Stimulated activated CD8-positive, alpha-beta memory T cell treated with anti-CD3 and anti-CD28 coated beads, Interleukin-12 subunit alpha, Interleukin-12 subunit beta, amount 100 ng/mL, for 4 hours (primary cell): ENCODE measurements around the gene CC2D2A.
"Not testable (repeated sequence)": the region's sequence is repeated elsewhere in the genome, so short reads cannot be mapped to it uniquely, and the experiment has no call there.

Experiments
- DNase-seq: peaks from one replicate; pipeline ENCODE4 v3.0.0-alpha.2; 2020; ENCODE audit warnings: low read depth

CC2D2A gene

DNA sequence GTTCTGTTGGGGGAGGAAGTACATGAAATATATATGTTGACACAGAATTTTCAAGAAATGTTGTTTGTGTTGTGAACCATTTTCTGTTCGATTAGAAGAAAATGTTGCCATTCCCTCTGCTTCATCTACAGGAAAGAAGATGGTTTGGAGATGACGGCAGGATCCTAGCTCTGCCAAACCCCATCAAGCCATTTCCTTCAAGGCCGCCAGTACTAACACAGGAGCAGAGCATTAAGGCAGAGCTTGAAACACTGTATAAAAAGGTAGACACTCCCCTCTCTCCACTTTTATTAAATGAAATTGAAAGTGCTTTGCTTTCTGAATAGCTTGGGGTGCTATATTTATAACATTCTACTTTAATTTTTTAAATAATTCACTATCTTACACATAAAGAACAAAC, 46.8 kb downstream of the CC2D2A start:
- DNase-seq = no peak

DNA sequence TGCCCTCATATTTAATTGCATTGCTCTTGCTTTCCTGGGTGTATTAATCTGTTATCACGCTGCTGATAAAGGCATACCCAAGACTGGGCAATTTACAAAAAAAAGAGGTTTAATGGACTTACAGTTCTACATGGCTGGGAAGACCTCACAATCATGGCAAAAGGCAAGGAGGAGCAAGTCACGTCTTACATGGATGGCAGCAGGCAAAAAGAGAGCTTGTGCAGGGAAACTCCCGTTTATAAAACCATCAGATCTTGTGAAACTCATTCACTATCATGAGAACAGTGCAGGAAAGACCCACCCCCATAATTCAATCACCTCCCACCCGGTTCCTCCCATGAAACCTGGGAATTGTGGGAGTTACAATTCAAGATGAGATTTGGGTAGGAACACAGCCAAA, 48.0 kb downstream of the CC2D2A start:
- DNase-seq = not testable (repeated sequence)

DNA sequence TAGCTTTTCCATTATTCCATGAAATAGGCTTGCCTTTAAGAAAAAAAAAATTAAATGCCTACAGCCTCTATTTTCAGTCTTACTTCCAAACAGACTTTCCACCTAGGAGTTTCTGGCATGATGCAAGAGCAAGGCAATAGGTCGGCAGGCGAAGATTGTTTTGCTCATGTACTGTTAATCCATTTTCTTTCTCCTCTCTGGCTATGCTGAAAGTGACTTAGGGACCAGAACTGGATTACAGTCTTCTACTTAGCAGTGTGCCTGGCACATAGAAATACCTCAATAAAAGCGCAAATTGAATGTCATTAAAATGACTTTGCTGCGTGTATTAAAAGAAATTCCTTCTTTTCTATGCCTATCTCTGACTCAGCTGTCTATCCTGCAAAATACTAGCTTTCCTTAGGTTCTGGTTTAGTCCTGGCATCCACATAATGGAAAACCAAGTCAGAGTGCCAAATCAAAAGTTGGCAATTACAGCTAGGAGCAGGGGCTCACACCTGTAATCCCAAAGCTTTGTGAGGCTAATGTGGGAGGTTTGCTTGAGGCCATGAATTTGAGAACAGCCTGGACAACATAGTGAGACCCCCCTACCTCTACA, 51.9 kb downstream of the CC2D2A start:
- DNase-seq = no peak

DNA sequence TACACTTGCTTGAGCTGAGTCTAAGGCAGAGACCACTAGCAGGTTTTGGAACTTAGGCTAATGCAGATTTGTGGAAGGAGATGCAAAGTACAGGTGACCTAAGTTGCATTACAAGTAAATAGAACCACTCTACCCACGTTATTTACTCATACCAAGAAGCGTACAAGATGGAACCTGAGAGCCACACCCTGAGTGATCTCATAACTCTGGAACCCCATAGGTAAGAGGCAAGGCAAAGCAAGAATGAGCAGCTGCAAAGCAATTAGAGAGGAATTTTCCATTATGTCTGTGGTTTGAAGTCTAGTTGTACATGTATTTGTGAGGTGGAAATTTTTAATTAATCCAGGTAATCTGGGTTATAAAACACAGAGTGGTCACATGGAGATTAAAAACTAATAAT, 55.4 kb downstream of the CC2D2A start:
- no peak for DNase-seq

DNA sequence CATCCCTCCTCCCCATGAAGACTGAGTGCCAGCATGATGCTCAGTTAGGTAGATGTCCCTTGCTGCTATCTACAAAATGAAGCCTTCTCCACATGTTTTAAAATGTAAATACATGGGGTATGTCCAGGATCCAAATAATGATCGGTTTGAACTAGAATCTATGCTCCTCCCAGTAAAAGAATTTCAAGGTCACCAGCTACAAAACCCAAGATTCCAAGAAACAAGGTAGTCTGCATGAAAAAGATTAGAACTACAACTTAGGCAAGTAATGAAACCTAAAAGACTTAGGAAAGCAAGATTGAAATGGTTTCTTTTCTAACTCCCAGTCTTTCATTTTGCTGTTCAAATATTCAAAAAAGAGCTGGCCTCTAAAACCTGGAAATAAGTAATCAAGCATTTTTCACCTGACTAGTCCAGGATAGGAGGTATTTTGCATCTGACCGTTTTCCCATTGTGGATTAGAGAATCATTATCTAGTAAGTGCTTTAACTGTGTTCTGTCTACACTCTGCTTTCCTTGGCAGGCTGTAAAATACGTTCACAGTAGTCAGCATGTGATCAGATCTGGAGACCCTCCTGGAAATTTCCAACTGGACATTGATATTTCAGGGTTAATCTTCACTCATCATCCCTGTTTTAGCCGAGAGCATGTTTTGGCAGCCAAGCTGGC, 57.4 kb downstream of the CC2D2A start:
- DNase-seq = no peak

DNA sequence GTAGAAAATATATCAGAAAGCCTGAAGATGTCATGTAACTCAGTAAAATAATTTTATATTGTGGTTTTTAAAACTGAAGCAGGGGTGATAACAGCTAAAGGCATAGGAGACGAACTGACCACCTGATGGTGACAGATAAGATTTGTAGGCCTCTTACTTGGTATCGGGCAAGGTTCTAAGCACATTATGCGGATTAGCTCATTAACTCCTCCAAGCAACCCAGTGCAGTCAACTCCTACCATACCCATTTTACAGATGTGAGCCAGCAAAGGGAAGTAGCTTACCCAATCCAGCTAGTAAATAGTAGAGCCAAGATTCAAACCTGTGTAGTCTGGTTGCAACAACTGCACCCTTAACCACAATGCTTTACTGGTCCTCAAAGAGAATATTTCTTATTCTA, 62.1 kb downstream of the CC2D2A start:
- no peak for DNase-seq

DNA sequence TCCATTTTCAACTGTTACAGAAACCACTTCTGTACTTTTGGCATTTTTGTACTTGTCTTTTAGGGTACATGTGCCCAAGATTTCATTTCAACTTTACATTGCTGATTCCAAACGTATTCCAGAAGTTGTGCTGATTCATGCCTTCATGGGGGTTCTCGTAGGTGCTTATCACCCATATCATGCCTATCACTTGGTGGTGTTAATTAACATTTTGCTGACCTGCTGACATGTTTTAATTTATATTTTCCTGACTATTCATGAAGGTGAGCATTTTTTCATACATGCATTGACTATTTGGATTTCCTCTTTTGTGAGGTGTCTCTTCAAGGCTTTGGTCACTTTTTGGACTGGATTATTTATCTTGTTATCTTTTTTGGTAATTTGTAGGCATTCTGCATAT, 64.1 kb downstream of the CC2D2A start:
- no peak for DNase-seq

DNA sequence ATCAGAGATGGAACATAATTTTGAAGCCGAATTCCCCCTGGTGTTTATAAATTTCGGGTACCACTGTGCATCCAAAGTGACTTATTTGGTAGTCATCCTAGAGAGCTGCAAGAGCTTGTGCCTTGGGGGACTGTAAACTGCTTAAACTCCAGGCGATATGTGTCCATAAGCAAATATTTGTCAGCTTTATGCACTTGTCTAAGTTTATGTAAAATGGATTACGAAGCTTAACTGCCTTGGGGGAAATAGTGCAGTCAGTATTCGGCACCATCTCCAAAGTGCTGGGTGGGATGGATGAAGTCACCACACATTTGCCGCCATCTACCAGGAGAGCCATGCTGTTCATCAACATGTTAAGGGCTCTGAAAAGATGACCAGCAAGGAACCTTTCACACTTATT, 65.9 kb downstream of the CC2D2A start:
- DNase-seq = no peak

DNA sequence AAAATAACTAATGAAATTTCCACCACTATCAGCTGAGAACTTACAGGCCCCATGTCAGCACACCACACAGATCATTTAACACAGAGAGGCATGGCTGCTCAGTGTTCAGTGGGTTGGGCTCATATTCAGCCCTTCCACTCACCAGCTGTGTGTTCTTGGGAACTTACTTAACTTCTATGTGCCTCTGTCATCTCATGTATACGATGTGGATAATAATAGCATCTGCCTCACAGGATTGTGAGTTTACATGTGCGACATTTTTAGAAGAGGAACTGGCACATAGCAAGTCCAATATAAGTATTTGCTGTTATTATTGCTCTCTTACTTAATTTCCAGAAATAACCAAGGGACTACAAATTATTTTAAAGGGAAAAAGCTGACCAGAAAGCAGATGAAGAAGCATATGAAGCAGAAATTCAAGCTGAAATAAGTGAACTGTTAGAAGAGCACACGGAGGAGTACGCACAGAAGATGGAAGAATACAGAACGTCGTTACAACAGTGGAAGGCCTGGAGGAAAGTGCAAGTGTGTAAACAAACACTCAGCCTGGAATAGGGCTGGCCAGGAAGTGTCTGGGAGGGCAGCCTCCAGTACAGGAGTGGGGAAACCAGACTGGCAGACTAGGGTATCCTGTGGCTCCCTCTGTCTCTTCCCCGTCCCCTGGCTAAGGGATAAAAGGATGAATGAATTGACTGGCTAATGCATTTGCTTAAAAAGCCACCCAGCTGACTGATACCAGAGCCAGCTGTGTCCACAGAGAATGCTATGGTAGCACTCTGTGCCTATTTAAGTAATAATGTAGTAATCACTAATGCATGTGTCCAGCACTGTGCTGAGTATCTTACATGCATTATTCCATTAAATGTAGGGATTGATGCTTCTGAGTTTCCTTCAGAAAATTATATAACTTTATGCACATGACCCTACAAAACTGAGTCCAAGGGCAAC, 67.1 kb downstream of the CC2D2A start:
- no peak for DNase-seq

DNA sequence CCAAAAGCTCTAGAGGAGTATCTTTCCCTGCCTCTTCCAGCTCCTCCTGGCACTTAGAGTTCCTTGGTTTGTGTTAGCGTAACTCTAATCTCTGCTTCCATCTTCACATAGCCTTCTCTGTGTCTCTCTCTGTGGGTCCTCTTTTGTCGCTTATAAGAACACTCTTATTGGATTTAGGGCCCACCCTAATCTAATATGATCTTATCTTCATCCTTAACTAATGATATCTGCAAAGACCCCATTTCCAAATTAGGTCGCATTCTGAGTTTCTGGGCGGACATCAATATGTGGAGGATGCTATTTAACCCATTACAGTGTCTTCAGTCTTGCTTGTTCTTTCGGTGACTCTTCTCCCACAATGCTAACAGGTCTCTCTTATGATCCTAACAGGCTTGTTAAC, 72.3 kb downstream of the CC2D2A start:
- DNase-seq = no peak

DNA sequence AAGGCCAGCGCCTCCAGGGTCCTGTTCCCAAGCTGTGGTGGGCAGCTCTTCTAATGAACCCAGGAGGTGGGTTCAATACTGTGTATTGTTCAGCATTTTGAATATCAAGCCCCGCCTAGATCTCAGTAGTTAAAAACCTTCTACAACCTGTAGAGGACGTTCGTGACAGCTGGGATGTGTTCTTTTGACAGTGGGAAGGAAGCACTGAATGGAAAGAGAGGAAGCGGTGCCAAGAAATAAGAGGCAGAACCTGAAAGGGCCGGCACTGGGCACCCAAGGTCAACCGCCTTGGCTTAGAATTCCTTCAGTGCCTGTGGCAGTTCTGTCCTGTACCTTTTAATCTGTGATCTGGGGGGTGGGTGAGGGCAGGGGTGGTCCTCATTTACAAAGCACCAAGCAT, 73.1 kb downstream of the CC2D2A start:
- no peak for DNase-seq

DNA sequence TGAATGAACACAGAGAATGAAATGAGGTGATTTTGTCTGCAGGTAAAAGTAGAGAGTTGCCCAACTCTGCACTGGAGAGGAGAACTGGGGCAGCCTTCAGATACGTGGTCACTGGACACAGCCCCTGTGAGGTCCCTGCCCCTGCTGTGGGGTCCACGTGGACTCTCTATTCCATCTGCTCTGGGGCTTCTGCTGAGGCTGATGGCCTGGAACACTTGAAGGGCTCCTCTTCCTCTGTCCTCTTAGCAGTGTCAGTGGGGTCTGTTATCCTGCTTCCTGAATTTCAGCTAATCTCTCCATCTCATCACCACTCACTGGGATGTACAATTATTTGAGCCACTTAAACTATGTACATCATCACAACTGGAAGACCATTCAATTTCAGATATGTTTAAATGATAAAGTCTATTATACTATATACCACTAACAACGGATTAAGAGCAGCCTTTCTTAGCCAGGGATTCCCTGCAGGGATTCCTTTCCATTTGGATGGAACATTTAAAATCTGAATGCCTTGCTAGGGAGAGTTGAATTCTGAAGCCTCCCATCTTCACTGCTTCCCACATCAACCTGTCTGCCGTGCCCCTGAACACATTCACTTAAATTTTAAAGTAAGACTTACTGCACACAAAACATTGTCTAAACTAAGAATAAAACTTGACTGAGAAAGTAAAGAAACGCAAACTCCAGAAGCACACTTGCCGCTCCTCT, 74.0 kb downstream of the CC2D2A start:
- no peak for DNase-seq

DNA sequence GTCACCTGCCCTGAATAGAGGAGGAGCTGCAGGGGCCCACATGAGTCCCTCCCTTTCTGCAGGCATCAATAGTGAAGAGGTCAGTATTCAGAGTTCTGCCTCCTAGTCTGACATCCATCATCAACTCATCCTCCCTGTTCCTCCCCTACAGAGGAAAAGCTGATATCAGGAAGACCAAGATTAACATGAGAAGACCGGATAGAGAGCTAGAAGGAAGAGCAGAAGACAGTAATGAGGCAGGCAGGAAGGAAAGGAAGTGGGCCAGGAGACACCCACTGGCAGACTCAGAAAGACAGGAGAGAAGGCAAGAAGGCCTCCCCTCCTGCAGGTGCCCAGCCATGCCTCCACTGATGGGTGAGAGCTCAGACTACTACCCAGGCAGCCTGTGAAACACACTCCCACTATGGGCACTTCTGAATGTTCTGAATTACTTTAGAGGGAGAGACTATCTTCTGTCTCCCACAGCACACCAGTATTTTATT, 74.6 kb downstream of the CC2D2A start:
- no peak for DNase-seq

DNA sequence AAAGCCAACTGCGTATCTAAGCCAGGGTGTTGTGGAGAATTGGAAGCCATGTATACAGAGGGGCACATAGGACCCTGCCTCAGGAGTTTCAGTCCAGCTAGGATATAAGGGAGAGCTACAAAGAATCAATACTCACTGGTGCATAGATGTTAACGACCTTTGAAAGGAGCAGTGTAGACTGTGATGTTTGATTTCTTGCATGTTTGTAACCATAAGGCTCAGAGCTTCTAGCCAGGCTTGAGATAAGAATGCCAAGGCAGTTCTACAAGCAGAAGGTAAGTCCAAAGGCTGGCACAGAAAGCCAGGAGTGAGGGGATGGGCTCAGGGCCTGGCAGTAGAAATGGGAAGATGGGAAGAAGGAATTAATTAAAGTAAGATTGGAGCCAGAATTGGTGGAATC, 75.7 kb downstream of the CC2D2A start:
- no peak for DNase-seq

DNA sequence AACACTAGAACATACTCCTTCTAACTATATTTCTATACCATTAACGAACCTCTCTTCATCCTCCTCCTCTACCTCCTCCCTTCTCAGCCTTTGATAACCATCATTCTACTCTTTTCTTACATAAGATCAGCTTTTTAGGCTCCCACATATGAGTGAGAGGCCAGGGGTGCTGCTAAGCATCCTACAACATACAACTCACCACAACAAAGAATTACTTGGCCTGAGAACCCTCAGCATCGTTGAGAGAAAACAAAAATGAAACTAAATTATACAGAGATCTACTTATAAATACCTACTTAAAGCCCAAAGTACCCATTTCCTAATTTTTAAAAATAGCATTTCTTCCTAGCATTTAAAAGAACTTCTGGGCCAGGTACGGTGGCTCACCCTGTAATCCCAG, 77.7 kb downstream of the CC2D2A start:
- no peak for DNase-seq

DNA sequence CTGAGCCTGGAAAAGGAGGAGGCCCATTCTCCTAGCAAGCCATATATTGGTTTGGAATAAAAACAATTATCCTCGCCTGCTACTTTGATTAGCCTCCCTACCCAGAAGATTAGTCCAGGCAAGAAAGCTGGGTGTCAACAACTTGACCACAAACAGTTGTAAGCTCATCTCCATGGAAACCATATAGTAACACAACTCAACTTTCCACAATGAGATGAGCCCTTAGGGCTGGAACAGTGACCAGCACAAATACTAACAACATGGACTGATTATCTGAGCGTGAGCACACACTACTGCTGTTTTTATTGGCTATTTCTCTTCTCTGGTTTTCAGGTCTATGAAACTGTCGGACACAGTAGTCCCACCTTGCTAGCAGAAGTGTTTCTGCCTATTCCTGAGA, 80.8 kb downstream of the CC2D2A start:
- no peak for DNase-seq

DNA sequence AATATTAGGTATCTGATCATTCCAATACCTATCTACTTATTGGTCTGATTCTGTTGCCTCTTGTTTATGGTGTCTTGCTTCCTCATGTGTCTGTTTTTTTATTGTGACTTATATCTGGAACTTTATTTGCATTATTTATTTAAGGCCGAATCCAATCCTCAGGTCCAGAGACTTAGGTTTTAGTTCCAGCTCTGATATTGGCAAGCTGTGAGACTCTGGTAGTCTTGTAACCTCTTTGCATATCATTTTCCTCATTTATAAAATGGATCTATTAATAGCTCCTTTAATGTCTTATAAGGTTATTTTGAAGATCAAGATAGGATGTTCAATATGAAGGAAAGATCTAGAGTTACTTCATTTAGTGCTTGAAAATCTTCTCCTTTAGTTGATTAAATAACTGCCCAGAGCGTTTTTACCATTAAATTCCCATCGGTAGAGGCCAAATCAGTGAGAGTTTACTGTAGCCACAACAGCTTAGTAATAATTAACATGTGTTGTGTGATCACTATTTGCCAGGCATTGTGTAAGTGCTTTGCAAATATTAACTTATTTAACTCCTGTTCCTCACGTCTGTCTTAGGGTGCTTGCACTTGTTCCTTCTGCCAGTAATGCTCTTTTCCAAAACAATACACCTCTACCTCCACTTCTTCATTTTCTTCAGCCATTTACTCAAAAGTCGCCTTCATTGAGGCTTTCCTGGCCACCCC, 82.2 kb downstream of the CC2D2A start:
- DNase-seq = no peak

DNA sequence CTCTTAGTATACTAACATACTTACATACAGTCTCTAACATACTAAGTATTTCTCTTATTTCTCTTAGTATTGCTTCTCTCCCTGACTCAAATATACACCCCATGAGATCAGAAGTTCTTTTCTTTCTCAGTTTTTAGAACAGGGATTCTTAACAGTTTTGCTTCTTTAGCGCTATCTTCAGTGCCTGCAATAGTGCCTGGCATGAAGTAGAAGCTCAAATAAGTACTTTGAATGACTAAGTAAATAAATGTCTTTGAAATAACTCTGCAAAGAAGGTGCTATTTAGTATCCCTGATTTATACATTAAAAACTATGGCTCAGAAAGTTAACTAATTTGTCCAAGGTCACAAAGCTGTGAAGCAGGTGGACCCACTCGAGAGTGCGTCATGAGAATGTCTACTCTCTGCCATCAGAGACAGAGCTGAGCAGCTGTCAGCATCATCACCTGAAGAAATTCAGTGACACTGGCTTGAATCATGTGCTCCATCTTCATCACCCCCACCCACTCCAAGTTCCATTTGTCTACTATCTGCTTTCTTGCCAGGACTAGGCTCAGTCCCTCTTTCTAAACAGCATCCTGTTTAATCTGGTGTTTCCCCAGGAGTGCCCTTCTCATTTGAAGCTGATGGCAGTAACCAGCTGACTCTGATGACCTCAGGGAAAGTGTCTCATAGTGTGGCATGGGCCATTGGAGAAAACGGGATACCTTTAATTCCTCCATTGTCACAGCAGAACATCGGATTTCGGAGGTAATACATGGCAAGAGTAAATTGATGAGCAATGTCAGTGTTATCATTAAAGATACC, 83.1 kb downstream of the CC2D2A start:
- DNase-seq = no peak

DNA sequence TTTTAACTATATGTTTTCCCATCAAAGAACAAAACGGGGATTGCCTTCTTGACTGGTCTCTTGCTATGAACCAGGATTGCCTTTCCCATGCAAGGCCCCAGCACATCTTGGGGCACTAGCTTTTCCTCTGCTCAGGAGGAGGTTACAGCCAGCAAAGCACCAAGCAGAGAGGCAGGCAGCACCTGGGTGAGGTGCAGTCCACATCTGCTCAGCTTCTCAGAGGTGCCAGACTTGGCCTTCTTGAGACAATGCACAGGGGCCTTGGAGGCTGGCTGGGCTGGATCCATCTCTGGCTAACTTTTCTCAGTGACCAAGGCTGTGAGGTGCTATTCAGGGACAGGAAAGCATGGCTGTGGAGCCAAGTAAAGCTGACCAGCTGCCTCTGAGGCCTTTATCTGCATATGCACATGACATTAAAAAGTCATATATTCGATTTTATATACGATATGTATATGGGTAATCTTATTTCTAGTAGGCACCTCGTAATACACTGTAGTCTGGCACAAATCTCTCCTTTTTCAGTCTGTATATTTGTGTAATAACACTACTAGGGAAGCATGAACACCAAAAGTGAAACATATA, 86.9 kb downstream of the CC2D2A start:
- no peak for DNase-seq

DNA sequence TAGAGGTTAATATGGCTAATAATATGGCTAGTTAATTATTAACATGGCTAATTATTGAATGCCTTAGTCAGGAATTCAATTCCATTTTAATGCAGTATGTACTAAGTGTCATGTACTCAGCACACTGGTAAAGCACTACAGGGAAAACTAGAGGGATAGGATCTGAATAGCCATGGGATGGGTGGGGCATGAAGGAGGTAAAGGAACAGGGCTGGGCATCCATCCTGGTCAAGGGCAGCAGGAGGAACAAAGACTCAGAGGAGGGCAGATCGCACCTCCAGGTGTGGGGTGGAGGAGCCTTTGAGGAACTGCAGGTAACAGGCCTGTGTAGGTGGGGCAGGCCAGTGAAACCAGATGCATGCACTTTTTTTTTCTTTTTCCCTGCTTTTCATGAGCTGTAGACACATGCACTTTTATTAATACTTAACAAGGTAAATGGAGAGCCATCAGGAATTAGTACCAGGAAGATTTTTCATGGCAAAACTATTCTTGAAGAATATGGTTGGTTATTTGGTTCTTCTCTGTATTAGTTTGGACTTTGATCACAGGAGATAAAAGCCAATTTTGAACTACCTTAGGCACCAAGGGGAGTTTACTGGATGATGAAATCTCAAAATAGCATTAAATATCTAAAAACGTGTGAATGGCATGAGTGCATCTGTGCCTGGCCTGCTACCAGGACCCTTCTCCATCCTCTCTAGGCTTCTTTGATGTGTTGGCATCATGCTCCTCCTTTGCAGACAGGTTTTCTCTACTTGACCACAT, 88.3 kb downstream of the CC2D2A start:
- no peak for DNase-seq
